ENCODE results near the gene BANF1. TPM values are rescaled to one million over a fixed set of nuclear protein-coding genes. Genes with fewer than 3 reads are reported as not detected.

The BANF1 gene
- polyA plus RNA-seq, 1 donor = 233 TPM

Other genes with a start within 250 kb of the BANF1 start
- gene AP5B1, start 221.5 kb upstream of the BANF1 start, polyA plus RNA-seq (ENCODE audit: insufficient read length) = 7.6 TPM
- 11.0 TPM for gene OVOL1, start 215.4 kb upstream of the BANF1 start, polyA plus RNA-seq (ENCODE audit: insufficient read length)
- gene SNX32, start 168.5 kb upstream of the BANF1 start, polyA plus RNA-seq (ENCODE audit: insufficient read length) = 2.6 TPM
- 688 TPM for gene CFL1, start 144.3 kb upstream of the BANF1 start, polyA plus RNA-seq (ENCODE audit: insufficient read length)
- 48.3 TPM for gene MUS81, start 142.1 kb upstream of the BANF1 start, polyA plus RNA-seq (ENCODE audit: insufficient read length)
- 102 TPM for gene EFEMP2, start 129.7 kb upstream of the BANF1 start, polyA plus RNA-seq (ENCODE audit: insufficient read length)
- gene CTSW, start 122.7 kb upstream of the BANF1 start, polyA plus RNA-seq (ENCODE audit: insufficient read length) = 1.4 TPM
- 96.0 TPM for gene FIBP, start 114.0 kb upstream of the BANF1 start, polyA plus RNA-seq (ENCODE audit: insufficient read length)
- gene CCDC85B, start 111.8 kb upstream of the BANF1 start, polyA plus RNA-seq (ENCODE audit: insufficient read length) = 5.0 TPM
- gene FOSL1, start 102.1 kb upstream of the BANF1 start, polyA plus RNA-seq (ENCODE audit: insufficient read length) = not detected
- gene C11orf68, start 83.4 kb upstream of the BANF1 start, polyA plus RNA-seq (ENCODE audit: insufficient read length) = 30.6 TPM
- gene DRAP1, start 83.1 kb upstream of the BANF1 start, polyA plus RNA-seq (ENCODE audit: insufficient read length) = 65.8 TPM
- gene TSGA10IP, start 57.0 kb upstream of the BANF1 start, polyA plus RNA-seq (ENCODE audit: insufficient read length) = 0.23 TPM
- 48.6 TPM for gene SART1, start 40.8 kb upstream of the BANF1 start, polyA plus RNA-seq (ENCODE audit: insufficient read length)
- 31.7 TPM for gene EIF1AD, start 346 bp upstream of the BANF1 start, polyA plus RNA-seq (ENCODE audit: insufficient read length)
- gene CST6, start 9.5 kb downstream of the BANF1 start, polyA plus RNA-seq (ENCODE audit: insufficient read length) = not detected
- not detected for gene CATSPER1, start 24.0 kb downstream of the BANF1 start, polyA plus RNA-seq (ENCODE audit: insufficient read length)
- gene GAL3ST3, start 46.7 kb downstream of the BANF1 start, polyA plus RNA-seq (ENCODE audit: insufficient read length) = 3.8 TPM
- gene SF3B2, start 49.9 kb downstream of the BANF1 start, polyA plus RNA-seq (ENCODE audit: insufficient read length) = 260 TPM
- gene PACS1, start 67.8 kb downstream of the BANF1 start, polyA plus RNA-seq (ENCODE audit: insufficient read length) = 61.5 TPM